ENCODE data around the gene GMCL1. TPM values are rescaled to one million over a fixed set of nuclear protein-coding genes. Genes with fewer than 3 reads are reported as not detected.
A peak's percentile ranks its signal among the peaks of the same experiment; 100 is the strongest.

The GMCL1 gene, protein sequence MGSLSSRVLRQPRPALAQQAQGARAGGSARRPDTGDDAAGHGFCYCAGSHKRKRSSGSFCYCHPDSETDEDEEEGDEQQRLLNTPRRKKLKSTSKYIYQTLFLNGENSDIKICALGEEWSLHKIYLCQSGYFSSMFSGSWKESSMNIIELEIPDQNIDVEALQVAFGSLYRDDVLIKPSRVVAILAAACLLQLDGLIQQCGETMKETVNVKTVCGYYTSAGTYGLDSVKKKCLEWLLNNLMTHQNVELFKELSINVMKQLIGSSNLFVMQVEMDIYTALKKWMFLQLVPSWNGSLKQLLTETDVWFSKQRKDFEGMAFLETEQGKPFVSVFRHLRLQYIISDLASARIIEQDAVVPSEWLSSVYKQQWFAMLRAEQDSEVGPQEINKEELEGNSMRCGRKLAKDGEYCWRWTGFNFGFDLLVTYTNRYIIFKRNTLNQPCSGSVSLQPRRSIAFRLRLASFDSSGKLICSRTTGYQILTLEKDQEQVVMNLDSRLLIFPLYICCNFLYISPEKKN
- total RNA-seq (2022) (13.8 and 17.5 TPM in 2 replicates), Bru-seq, nascent RNA (percentile 75 among the genes with signal in this experiment), BruChase-seq, experiment 1, labeled RNA remaining after a 2-hour chase (percentile 78 among the genes with signal in this experiment), BruChase-seq, experiment 2, labeled RNA remaining after a 6-hour chase (percentile 75 among the genes with signal in this experiment)
- long read RNA-seq, full-length matches to known transcripts = 36 of 51 reads
- long read RNA-seq, partial matches to known transcripts = 4 of 51 reads
- long read RNA-seq, other reads (novel, unspliced or antisense) = 11 of 51 reads

DNA sequence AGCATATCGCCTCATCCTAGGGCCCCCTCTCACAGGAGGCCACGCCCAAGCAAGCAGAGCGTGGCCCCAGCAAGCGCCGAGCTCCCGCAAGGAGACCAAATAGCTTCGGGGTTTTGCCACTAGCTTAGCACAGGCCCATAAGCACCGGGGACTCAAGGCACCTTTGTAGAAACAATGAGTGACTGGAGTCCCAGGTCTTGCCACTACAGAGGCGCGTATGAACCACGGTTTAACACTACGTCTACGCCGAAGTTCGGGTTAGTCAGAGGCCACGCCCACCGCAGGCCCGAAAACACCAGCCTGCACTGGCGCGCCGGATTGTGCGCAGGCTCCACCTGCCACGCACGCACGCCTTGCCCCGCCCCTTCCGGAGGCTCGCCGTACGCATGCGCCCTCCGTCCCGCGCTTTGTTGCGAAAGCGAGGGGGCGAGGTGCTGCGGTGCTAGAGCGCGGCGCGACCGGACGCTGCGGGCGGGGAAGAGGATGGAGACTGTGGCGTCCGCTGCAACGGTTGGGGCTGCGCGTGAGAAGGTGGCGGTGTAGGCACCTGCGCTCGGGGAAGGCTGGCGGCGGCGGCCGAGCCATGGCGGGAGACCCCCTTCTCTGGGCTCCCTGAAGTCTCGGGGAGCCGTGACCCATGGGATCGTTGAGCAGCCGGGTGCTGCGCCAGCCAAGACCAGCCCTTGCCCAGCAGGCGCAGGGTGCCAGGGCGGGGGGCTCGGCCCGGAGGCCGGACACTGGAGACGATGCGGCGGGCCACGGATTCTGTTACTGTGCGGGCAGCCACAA, at the start of gene GMCL1:
Gene GMCL1 (plus strand): TSS at position 405 of the 789 bp plus-strand sequence. CDS start 233 bp downstream, at position 638.
- H3K4me1 Mint-ChIP-seq (ENCODE audit: low read depth, unreplicated experiment) = peaks cover 7% of the 10 kb centered on the region
- DNase-seq = peak; percentile 96 to 99
- no peaks in the 10 kb centered on the region for H3K27me3 ChIP-seq (replicated peaks; ENCODE audit: control insufficient read depth, insufficient read depth, low read length)
- H3K4me3 Mint-ChIP-seq (ENCODE audit: unreplicated experiment) = peak within 1 kb of the TSS; percentile 87
- no peaks in the 10 kb centered on the region for H3K27me3 Mint-ChIP-seq (ENCODE audit: insufficient read depth, unreplicated experiment)
- peaks cover 5% of the 10 kb centered on the region; the same call in 1 of the 2 replicates for H3K4me1 ChIP-seq
- TF ChIP-seq, protein P1, sequence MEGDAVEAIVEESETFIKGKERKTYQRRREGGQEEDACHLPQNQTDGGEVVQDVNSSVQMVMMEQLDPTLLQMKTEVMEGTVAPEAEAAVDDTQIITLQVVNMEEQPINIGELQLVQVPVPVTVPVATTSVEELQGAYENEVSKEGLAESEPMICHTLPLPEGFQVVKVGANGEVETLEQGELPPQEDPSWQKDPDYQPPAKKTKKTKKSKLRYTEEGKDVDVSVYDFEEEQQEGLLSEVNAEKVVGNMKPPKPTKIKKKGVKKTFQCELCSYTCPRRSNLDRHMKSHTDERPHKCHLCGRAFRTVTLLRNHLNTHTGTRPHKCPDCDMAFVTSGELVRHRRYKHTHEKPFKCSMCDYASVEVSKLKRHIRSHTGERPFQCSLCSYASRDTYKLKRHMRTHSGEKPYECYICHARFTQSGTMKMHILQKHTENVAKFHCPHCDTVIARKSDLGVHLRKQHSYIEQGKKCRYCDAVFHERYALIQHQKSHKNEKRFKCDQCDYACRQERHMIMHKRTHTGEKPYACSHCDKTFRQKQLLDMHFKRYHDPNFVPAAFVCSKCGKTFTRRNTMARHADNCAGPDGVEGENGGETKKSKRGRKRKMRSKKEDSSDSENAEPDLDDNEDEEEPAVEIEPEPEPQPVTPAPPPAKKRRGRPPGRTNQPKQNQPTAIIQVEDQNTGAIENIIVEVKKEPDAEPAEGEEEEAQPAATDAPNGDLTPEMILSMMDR (IDR thresholded peaks at IDR 0.05; ENCODE audit: insufficient read depth in 1 of 2, low read depth in 1 of 2, low read length in 1 of 2, severe bottlenecking in 1 of 2, unreplicated experiment in 1 of 2) = no peak
- H3K9me3 ChIP-seq = no peaks in the 10 kb centered on the region
- H3K9me3 Mint-ChIP-seq (ENCODE audit: unreplicated experiment) = no peaks in the 10 kb centered on the region
- H3K27ac Mint-ChIP-seq (ENCODE audit: unreplicated experiment) = peak within 1 kb of the TSS; percentile 94
- H3K36me3 Mint-ChIP-seq (ENCODE audit: insufficient read depth, unreplicated experiment) = peaks cover 13% of the 10 kb centered on the region
- ChIA-PET POLR2A (interaction anchor here (0.6 to 0.9 kb wide), 2 partner anchors 13 to 85 kb away, joined by 3 to 4 read pairs; partner anchors contain the start of gene MXD1), CTCF (interaction anchor here (0.5 to 1.7 kb wide), 5 partner anchors 9 to 474 kb away, joined by 3 to 17 read pairs (median 7); no protein-coding TSS in a partner anchor)
- BruUV-seq (replicated peaks) = TSS peak; percentile 26
- intact Hi-C loops (cut with micrococcal nuclease; ENCODE audit: unreplicated experiment) = no loop called here
- H3K36me3 ChIP-seq (ENCODE audit: control insufficient read depth, insufficient read depth, low read length) = no peaks in the 10 kb centered on the region
- peak within 1 kb of the TSS; percentile 91 for H3K4me3 ChIP-seq (ENCODE audit: low read depth, low read length)

DNA sequence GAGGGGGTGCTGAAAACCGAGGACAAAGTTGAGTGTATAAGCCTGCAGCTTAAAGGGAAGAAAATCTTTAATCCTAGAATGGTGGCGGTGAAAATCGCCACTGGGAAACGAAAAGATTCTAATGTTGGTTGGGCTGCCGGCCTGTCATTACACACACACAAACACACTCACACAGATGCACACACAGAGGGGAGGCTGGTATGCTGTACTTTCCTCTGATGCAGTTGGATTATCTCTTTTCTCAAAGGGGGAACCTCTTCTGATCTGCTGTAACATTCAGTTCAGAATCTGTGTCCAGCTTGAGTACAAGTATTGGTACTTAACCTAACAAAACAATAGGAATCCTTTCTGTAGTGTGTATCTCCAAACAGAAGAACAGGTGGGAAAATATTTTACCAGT, 48.5 kb upstream of the GMCL1 start:
- no TSS peak for BruUV-seq (replicated peaks)
- peaks cover 33% of the 10 kb centered on the region for H3K4me1 Mint-ChIP-seq (ENCODE audit: low read depth, unreplicated experiment)
- POLR2A ChIA-PET = interaction anchor here (0.6 kb wide), 1 partner anchor 12 kb away, joined by 3 read pairs; no protein-coding TSS in a partner anchor

More for the DNA sequence above, 48.5 kb upstream of the GMCL1 start:
- no peak overlapping the region for H3K4me3 ChIP-seq (ENCODE audit: low read depth, low read length)
- peak in 1 of 2 experiments; percentile 19 for DNase-seq
- Mint-ChIP-seq H3K27ac (ENCODE audit: unreplicated experiment) (peak overlapping the region; percentile 16), H3K4me3 (ENCODE audit: unreplicated experiment) (no peak overlapping the region), H3K27me3 (ENCODE audit: insufficient read depth, unreplicated experiment) (no peaks in the 10 kb centered on the region), H3K9me3 (ENCODE audit: unreplicated experiment) (no peaks in the 10 kb centered on the region), H3K36me3 (ENCODE audit: insufficient read depth, unreplicated experiment) (peaks cover 4% of the 10 kb centered on the region)
- H3K27me3 ChIP-seq (replicated peaks; ENCODE audit: control insufficient read depth, insufficient read depth, low read length) = no peaks in the 10 kb centered on the region
- TF ChIP-seq, protein P1 (IDR thresholded peaks at IDR 0.05; ENCODE audit: insufficient read depth in 1 of 2, low read depth in 1 of 2, low read length in 1 of 2, severe bottlenecking in 1 of 2, unreplicated experiment in 1 of 2) = no peak
- CTCF ChIA-PET = interaction anchor here (0.6 to 0.9 kb wide), 2 partner anchors 14 to 56 kb away, joined by 3 to 8 read pairs; no protein-coding TSS in a partner anchor
- peaks cover 9% of the 10 kb centered on the region for H3K9me3 ChIP-seq
- H3K36me3 ChIP-seq (ENCODE audit: control insufficient read depth, insufficient read depth, low read length) = peaks cover 2% of the 10 kb centered on the region
- H3K4me1 ChIP-seq = peaks cover 59% of the 10 kb centered on the region
- intact Hi-C loops (cut with micrococcal nuclease; ENCODE audit: unreplicated experiment) = loop anchor here (1.0 to 2.0 kb wide), 5 partner anchors 8 to 47 kb away; no protein-coding TSS in a partner anchor

Measured in Caco-2 (cell line).